Head of caudate nucleus (tissue), 42 donors: ENCODE measurements around the gene SERTM1.

ENCODE experiments used
- DNase-seq, 42 donors: peaks; one replicate each; pipeline versions ENCODE4 v3.0.0 to v3.0.0-alpha.2; 2020 to 2021; ENCODE audit warnings: mixed read lengths in 7 of 42
- intact Hi-C: fragments of 100-400 bp; cut with DNase I; formaldehyde crosslinking; loops from one replicate; pipeline ENCODE4 v1.15.0; 2022

The SERTM1 gene

GRCh38 chr13:36706755-36707154 is 32.9 kb downstream of the SERTM1 start:
- intact Hi-C loops = no loop called here
- no peak for DNase-seq

- DNase-seq = no peak
Observed at GRCh38 chr13:36709136-36709890, 35.5 kb downstream of the SERTM1 start.

GRCh38 chr13:36710396-36710795 is 36.6 kb downstream of the SERTM1 start:
- intact Hi-C loops = no loop called here
- DNase-seq = no peak

More at GRCh38 chr13:36709136-36709890, 35.5 kb downstream of the SERTM1 start:
- intact Hi-C loops = no loop called here

GRCh38 chr13:36712290-36712689 is 38.5 kb downstream of the SERTM1 start:
- intact Hi-C loops = no loop called here
- no peak for DNase-seq

GRCh38 chr13:36712770-36713169 is 39.0 kb downstream of the SERTM1 start:
- DNase-seq = peak in 7 of 42 donors; percentile 2 to 47 (median 8)
- intact Hi-C loops = no loop called here

- intact Hi-C loops = no loop called here
- DNase-seq = no peak
Observed at GRCh38 chr13:36713887-36714286, 40.1 kb downstream of the SERTM1 start.

GRCh38 chr13:36715841-36716240 is 42.0 kb downstream of the SERTM1 start:
- no peak for DNase-seq
- intact Hi-C loops = no loop called here

- DNase-seq = no peak
- intact Hi-C loops = no loop called here
Observed at GRCh38 chr13:36717017-36717416, 43.2 kb downstream of the SERTM1 start.

GRCh38 chr13:36717966-36718545 is 44.2 kb downstream of the SERTM1 start:
- intact Hi-C loops = no loop called here
- DNase-seq = no peak

- intact Hi-C loops = no loop called here
- no peak for DNase-seq
Observed at GRCh38 chr13:36718686-36719085, 44.9 kb downstream of the SERTM1 start.

GRCh38 chr13:36724141-36724540 is 50.3 kb downstream of the SERTM1 start:
- no peak for DNase-seq

GRCh38 chr13:36725936-36726335 is 52.1 kb downstream of the SERTM1 start:
- no peak for DNase-seq
- intact Hi-C loops = no loop called here

More at GRCh38 chr13:36724141-36724540, 50.3 kb downstream of the SERTM1 start:
- intact Hi-C loops = no loop called here

GRCh38 chr13:36728006-36728405 is 54.2 kb downstream of the SERTM1 start:
- intact Hi-C loops = no loop called here
- no peak for DNase-seq

GRCh38 chr13:36736119-36736726 is 62.4 kb downstream of the SERTM1 start:
- intact Hi-C loops = loop anchor here (5.0 kb wide), 1 partner anchor 454 kb away; no protein-coding TSS in a partner anchor
- peak in 40 of 42 donors; percentile 2 to 88 (median 64) for DNase-seq

GRCh38 chr13:36737524-36738083 is 63.8 kb downstream of the SERTM1 start:
- intact Hi-C loops = loop anchor here (5.0 kb wide), 1 partner anchor 455 kb away; no protein-coding TSS in a partner anchor
- no peak for DNase-seq

GRCh38 chr13:36745436-36745835 is 71.6 kb downstream of the SERTM1 start:
- intact Hi-C loops = no loop called here
- DNase-seq = no peak

GRCh38 chr13:36746051-36746450 is 72.2 kb downstream of the SERTM1 start:
- no peak for DNase-seq
- intact Hi-C loops = no loop called here
